GM12878 (cell line): ENCODE results near the gene ATF7IP.

Source experiments
- FOXM1 ChIP-seq: IDR thresholded peaks from 2 replicates; pipeline ENCODE4 v1.6.1; 2012; ENCODE audit warnings: low read depth, mild to moderate bottlenecking, inconsistent platforms, low read length, moderate library complexity
- TF ChIP-seq, protein P1 (sequence below), 3 experiments: IDR thresholded peaks in 2 of 3; conservative IDR thresholded peaks in 1 of 3; 2 replicates each; pipeline ENCODE4 v1.5.1; 2011; ENCODE audit warnings: low read depth in 3 of 3, low read length in 3 of 3, mild to moderate bottlenecking in 3 of 3, control low read depth in 2 of 3, moderate library complexity in 2 of 3, inconsistent platforms in 1 of 3, mixed read lengths in 1 of 3; ENCODE audit not compliant: control insufficient read depth in 2 of 3, insufficient read depth in 1 of 3; ENCODE audit errors: extremely low read depth in 1 of 3
- TF ChIP-seq, protein P2 (sequence below): IDR thresholded peaks from 2 replicates; pipeline ENCODE4 v1.6.1; 2011; ENCODE audit warnings: low read depth, mild to moderate bottlenecking, low read length, moderate library complexity, borderline replicate concordance; ENCODE audit errors: extremely low read depth

DNA sequence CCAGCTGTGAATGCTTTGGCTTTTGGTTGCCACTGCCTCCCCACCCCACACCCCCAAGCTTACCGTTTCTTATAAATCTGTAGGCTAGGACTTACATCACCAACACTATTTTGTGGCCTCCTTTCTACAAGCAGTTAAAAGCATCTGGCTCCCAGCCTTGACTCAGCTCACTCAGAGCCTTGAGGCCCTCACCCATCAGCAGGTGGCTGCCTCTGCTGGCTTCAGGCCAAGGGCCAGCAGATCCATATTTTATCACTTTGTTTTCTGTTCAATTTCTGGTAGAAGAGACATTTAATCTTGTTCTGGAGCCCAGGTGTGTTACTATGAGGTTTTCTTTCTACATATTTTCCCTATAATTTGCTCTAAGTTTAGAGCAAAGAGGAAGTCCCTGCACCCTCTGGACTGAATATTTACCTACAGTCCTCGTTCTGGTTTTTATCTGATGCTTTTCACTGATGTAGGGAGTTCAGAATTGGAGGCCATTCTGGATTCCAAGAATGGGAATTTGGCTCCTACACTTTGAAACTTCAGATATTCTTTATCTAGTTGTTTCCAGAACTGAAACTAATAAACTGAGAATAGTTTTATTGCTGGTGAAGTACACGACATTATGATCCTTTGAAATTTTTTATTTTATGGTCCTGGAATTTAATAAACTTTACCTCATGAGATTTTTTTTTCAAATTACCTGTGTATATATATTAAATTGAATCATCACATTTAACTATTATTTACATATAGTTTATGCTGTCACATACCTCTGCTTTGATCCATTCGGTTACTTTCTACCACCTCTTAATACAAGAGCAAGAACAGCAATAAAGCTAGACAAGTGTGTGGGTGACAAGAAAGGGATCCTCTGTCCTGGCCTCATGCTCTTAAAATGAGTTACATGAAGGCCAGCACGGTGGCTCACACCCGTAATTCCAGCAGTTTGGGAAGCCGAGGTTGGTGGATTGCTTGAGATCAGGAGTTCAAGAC lies 180.0 kb downstream of the ATF7IP start:
- TF ChIP-seq, protein P1, sequence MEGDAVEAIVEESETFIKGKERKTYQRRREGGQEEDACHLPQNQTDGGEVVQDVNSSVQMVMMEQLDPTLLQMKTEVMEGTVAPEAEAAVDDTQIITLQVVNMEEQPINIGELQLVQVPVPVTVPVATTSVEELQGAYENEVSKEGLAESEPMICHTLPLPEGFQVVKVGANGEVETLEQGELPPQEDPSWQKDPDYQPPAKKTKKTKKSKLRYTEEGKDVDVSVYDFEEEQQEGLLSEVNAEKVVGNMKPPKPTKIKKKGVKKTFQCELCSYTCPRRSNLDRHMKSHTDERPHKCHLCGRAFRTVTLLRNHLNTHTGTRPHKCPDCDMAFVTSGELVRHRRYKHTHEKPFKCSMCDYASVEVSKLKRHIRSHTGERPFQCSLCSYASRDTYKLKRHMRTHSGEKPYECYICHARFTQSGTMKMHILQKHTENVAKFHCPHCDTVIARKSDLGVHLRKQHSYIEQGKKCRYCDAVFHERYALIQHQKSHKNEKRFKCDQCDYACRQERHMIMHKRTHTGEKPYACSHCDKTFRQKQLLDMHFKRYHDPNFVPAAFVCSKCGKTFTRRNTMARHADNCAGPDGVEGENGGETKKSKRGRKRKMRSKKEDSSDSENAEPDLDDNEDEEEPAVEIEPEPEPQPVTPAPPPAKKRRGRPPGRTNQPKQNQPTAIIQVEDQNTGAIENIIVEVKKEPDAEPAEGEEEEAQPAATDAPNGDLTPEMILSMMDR (IDR thresholded peaks at IDR 0.05 in 2 of 3, conservative IDR thresholded peaks at IDR 0.05 in 1 of 3; ENCODE audit: control insufficient read depth in 2 of 3, extremely low read depth in 1 of 3, insufficient read depth in 1 of 3, low read depth in 3 of 3, low read length in 3 of 3): no peak
- TF ChIP-seq FOXM1: no peak
- TF ChIP-seq, protein P2, sequence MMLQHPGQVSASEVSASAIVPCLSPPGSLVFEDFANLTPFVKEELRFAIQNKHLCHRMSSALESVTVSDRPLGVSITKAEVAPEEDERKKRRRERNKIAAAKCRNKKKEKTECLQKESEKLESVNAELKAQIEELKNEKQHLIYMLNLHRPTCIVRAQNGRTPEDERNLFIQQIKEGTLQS: no peak
